Spleen (tissue), 7 donors: ENCODE data around the gene BRD4.

Experiments used
- CTCF ChIP-seq, 11 experiments: fragments of 200-600 bp in 7 of 11; fragments of 450-650 bp in 4 of 11; sonication (generic) in 4 of 11; IDR thresholded peaks in 8 of 11; conservative IDR thresholded peaks in 3 of 11; 1 replicate in 7 of 11; 2 replicates in 4 of 11; pipeline versions ENCODE4 v1.4.0 to v1.8.0; 2016 to 2021; ENCODE audit warnings: antibody characterized with exemption in 11 of 11, inconsistent platforms in 4 of 11, mild to moderate bottlenecking in 1 of 11
- POLR2AphosphoS5 ChIP-seq, 3 donors: sonication (generic); formaldehyde crosslinking; IDR thresholded peaks; one replicate each; pipeline ENCODE4 v1.5.1; 2017; ENCODE audit warnings: antibody characterized with exemption in 3 of 3
- donor health status: DM: no; HTN: no; CAD: no; lungs with moderate emphysema.
- donor health status: DM: no; HTN: no; CAD: no.
- donor health status: DM: no; HTN: no; CAD: no.

DNA sequence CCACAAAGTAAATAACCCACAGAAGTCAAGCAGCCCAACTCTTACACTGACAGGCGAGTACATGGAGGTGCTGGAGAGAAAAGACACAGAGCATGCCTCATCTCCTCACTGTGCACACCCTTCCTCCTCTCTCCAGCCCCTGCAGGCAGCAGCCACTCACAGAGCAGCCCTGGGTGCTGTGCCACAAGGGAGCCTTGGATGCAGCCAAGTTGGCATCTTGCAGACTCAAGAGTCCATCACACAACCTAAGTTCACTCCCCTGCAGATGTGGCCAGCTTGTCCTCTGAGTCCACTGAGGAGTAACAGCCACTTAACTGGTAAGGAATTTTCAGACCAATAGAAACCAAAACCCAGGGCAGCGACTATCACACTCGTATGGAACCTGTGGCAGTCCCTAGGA lies 47.4 kb downstream of the BRD4 start:
- TF ChIP-seq CTCF (IDR thresholded peaks at IDR 0.05 in 8 of 11, conservative IDR thresholded peaks at IDR 0.05 in 3 of 11) (no peak), POLR2AphosphoS5 (IDR thresholded peaks at IDR 0.05) (no peak)
